HG02943 (cell line): Measurements from ENCODE around the gene ARHGEF26.

Source experiments
- ATAC-seq: cut with Tn5 transposase; IDR thresholded peaks from one replicate; pipeline ENCODE4 v1.9.1; 2021; ENCODE audit warnings: mild to moderate bottlenecking, low read depth, moderate library complexity; ENCODE audit not compliant: unreplicated experiment

Gene ARHGEF26

GRCh38 chr3:154241496-154241895 is 120.3 kb downstream of the ARHGEF26 start:
- no peak for ATAC-seq

- ATAC-seq: no peak
These were observed 121.6 kb downstream of the ARHGEF26 start for GRCh38 chr3:154242766-154243165.

GRCh38 chr3:154243353-154243752 is 122.2 kb downstream of the ARHGEF26 start:
- ATAC-seq: no peak

- no peak for ATAC-seq
These were observed 123.5 kb downstream of the ARHGEF26 start for GRCh38 chr3:154244644-154245043.

GRCh38 chr3:154247806-154248415 is 126.7 kb downstream of the ARHGEF26 start:
- ATAC-seq: no peak

- no peak for ATAC-seq
These were observed 129.1 kb downstream of the ARHGEF26 start for GRCh38 chr3:154250291-154250690.

GRCh38 chr3:154251610-154252009 is 130.4 kb downstream of the ARHGEF26 start:
- ATAC-seq: no peak

- peak; percentile 94 for ATAC-seq
These were observed 131.8 kb downstream of the ARHGEF26 start for GRCh38 chr3:154252759-154253638.

GRCh38 chr3:154254527-154254926 is 133.3 kb downstream of the ARHGEF26 start:
- ATAC-seq: no peak

- ATAC-seq: no peak
These were observed 152.2 kb downstream of the ARHGEF26 start for GRCh38 chr3:154273381-154273780.

GRCh38 chr3:154274348-154274747 is 153.2 kb downstream of the ARHGEF26 start:
- ATAC-seq: no peak

- ATAC-seq: no peak
These were observed 154.1 kb downstream of the ARHGEF26 start for GRCh38 chr3:154275292-154275691.

GRCh38 chr3:154275965-154276364 is 154.8 kb downstream of the ARHGEF26 start:
- no peak for ATAC-seq

- no peak for ATAC-seq
These were observed 159.0 kb downstream of the ARHGEF26 start for GRCh38 chr3:154280161-154280560.

GRCh38 chr3:154285221-154285620 is 164.0 kb downstream of the ARHGEF26 start:
- no peak for ATAC-seq

GRCh38 chr3:154290187-154290586 is 169.0 kb downstream of the ARHGEF26 start:
- ATAC-seq: no peak

GRCh38 chr3:154294016-154294415 is 172.8 kb downstream of the ARHGEF26 start:
- no peak for ATAC-seq

- ATAC-seq: no peak
These were observed 180.4 kb downstream of the ARHGEF26 start for GRCh38 chr3:154301561-154301960.

- no peak for ATAC-seq
These were observed 183.1 kb downstream of the ARHGEF26 start for GRCh38 chr3:154304116-154304786.

GRCh38 chr3:154304936-154305335 is 183.7 kb downstream of the ARHGEF26 start:
- ATAC-seq: no peak

- ATAC-seq: no peak
These were observed 186.2 kb downstream of the ARHGEF26 start for GRCh38 chr3:154307363-154307762.
